ENCODE results near the gene DIDO1. TPM values are rescaled to one million over a fixed set of nuclear protein-coding genes. Genes with fewer than 3 reads are reported as not detected.
A peak's percentile ranks its signal among the peaks of the same experiment; 100 is the strongest.
"Not testable (repeated sequence)": the region's sequence is repeated elsewhere in the genome, so short reads cannot be mapped to it uniquely, and the experiment has no call there.

Gene DIDO1
- total and polyA plus RNA-seq, 12 donors: 19.0 to 51.3 (median 37.3) TPM

DNA sequence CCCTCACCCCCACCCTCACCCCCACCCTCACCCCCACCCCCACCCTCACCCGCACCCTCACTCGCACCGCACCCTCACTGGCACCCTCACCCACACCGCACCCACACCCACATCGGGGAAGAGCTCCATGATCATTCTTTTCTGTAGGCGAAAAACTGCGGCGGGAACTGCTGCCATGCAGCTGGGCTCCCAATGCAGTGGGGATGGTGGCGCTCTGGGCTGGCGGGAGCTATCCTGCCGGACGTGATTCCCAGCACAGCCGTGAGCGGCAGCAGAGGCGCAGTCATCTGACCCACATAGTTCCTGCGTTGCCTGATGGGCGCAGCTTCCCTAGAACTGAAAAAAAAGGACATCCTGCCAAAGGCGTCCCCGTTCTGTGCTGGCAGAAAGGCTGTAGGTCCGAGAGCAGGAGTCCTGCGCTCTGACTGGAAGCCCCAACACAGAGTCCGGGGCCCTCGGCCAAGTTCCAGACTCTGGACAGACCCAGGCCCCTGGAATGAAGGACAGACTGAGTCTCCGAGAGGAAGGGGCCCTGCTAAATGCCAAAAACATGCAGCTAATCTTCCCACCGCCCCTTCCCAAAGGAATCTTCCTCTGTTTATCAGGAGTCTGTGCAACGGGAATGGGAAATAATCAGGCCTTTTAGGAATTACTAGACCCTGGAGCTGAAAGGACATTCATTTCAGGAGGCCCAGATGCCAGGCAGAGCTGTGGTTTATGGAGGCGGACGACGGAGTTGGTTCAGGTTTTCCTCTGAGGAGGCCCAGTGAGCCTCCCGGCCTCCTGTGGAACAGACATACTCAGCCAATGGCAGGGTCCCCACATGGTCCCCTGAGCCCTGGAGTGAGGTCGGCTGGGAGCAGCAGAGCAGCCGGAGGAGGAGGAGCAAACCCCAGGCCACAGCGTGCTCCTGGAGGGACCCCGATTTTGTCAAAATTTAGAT lies 50.6 kb downstream of the DIDO1 start:
- DNase-seq: peak; percentile 83 to 94 (median 91)
- intact Hi-C loops (cut with DNase I): no loop called here
- peak in 1 of 2 donors; percentile 67 for TF ChIP-seq POLR2A (IDR thresholded peaks at IDR 0.05)
- TF ChIP-seq, protein P1, sequence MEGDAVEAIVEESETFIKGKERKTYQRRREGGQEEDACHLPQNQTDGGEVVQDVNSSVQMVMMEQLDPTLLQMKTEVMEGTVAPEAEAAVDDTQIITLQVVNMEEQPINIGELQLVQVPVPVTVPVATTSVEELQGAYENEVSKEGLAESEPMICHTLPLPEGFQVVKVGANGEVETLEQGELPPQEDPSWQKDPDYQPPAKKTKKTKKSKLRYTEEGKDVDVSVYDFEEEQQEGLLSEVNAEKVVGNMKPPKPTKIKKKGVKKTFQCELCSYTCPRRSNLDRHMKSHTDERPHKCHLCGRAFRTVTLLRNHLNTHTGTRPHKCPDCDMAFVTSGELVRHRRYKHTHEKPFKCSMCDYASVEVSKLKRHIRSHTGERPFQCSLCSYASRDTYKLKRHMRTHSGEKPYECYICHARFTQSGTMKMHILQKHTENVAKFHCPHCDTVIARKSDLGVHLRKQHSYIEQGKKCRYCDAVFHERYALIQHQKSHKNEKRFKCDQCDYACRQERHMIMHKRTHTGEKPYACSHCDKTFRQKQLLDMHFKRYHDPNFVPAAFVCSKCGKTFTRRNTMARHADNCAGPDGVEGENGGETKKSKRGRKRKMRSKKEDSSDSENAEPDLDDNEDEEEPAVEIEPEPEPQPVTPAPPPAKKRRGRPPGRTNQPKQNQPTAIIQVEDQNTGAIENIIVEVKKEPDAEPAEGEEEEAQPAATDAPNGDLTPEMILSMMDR (IDR thresholded peaks at IDR 0.05): peak in 5 of 6 experiments; percentile 27 to 58 (median 37)
- Histone ChIP-seq H3K4me1 (replicated peaks in 1 of 2) (peaks cover 0 to 16% of the 10 kb centered on the region in 2 donors), H3K9me3 (replicated peaks in 1 of 3) (no peaks in the 10 kb centered on the region), H3K36me3 (replicated peaks in 1 of 2) (peaks cover 0 to 3% of the 10 kb centered on the region in 2 donors), H3K4me3 (no peak overlapping the region), H3K27ac (peak overlapping the region; percentile 47 to 83 (median 74)), H3K27me3 (no peaks in the 10 kb centered on the region)
- 36 to 76% (median 39%) methylated on average over 9 to 34 of the region's 34 CpGs for WGBS, 4 donors

DNA sequence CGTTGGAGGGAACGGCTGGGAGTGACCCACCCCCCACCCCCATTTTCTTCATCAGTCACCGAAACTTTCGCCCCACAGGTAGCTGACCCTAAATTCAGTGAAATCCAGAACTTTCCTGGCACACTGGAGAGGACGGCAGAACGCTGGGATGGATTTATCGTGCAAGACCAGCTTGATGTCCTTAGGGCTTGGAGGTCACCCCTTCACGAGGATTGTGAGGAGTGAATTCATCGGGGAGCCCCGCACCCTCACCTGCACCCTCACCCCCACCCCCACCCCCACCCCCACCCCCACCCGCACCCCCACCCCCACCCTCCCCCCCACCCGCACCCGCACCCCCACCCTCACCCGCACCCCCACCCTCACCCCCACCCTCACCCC lies 51.4 kb downstream of the DIDO1 start:
- intact Hi-C loops (cut with DNase I): loop anchor here in 1 of 2 donors (5.0 kb wide), 1 partner anchor 132 kb away; the partner anchor contains the start of gene BHLHE23
- 78 to 99% (median 81%) methylated on average over 7 to 10 of the region's 14 CpGs for WGBS, 4 donors
- H3K36me3 ChIP-seq (replicated peaks in 1 of 2): no peaks in the 10 kb centered on the region
- no peak overlapping the region for H3K4me3 ChIP-seq
- H3K4me1 ChIP-seq (replicated peaks in 1 of 2): peaks cover 0 to 16% of the 10 kb centered on the region in 2 donors
- DNase-seq: peak in 2 of 7 donors; percentile 19 to 34
- H3K9me3 ChIP-seq (replicated peaks in 1 of 3): no peaks in the 10 kb centered on the region
- no peaks in the 10 kb centered on the region for H3K27me3 ChIP-seq
- H3K27ac ChIP-seq: peak overlapping the region in 4 of 5 donors; percentile 77 to 87 (median 82)
- TF ChIP-seq POLR2A (IDR thresholded peaks at IDR 0.05): no peak
- TF ChIP-seq, protein P1 (IDR thresholded peaks at IDR 0.05): no peak

DNA sequence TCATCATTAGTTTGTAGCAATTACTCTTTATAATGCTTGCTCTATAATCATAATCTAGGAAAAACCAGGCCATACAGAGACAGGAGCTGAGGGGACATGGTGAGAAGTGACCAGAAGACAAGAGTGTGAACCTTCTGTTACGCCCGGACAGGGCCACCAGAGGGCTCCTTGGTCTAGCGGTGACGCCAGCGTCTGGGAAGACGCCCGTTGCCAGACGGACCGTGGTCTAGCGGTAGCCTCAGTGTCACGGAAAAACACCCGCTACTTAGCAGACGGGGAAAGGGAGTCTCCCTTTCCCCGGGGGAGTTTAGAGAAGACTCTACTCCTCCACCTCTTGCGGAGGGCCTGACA lies 52.6 kb downstream of the DIDO1 start:
- peak; percentile 81 to 95 (median 91) for DNase-seq
- intact Hi-C loops (cut with DNase I): loop anchor here in 1 of 2 donors (5.0 kb wide), 1 partner anchor 134 kb away; the partner anchor contains the start of gene BHLHE23
- Histone ChIP-seq H3K4me1 (replicated peaks in 1 of 2) (peaks cover 0 to 16% of the 10 kb centered on the region in 2 donors), H3K27ac (peak overlapping the region; percentile 65 to 87 (median 80))
- not testable (repeated sequence) for H3K36me3 ChIP-seq (replicated peaks in 1 of 2); H3K4me3 ChIP-seq; H3K27me3 ChIP-seq; H3K9me3 ChIP-seq (replicated peaks in 1 of 3)
- TF ChIP-seq, protein P1 (IDR thresholded peaks at IDR 0.05): peak; percentile 35 to 79 (median 68)
- WGBS, 4 donors: 0 to 3% (median 1%) methylated on average over 10 to 15 of the region's 15 CpGs

DNA sequence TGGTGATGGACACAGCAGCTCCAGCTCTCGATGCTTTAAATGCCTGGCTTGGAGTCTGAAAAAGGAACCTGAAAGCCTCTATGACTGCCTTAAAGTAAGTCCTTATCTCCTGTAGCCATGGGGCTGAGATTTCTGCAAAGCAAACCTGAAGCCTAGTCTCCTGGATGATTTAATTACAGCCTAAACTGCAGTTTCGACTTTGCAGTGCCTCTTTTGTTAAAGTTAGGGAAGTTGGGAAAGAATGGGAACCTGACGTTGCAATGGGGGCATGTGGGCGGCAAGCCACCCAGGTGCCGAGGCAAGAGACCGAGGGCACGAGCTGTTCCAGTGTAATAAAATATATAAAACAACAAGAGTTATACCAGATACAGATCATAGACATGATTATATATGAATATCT lies 53.0 kb downstream of the DIDO1 start:
- Histone ChIP-seq H3K36me3 (replicated peaks in 1 of 2) (no peaks in the 10 kb centered on the region), H3K9me3 (replicated peaks in 1 of 3) (no peaks in the 10 kb centered on the region), H3K27ac (peak overlapping the region in 3 of 5 donors; percentile 77 to 87 (median 85)), H3K27me3 (no peaks in the 10 kb centered on the region), H3K4me3 (no peak overlapping the region), H3K4me1 (replicated peaks in 1 of 2) (peaks cover 0 to 16% of the 10 kb centered on the region in 2 donors)
- 60 to 73% (median 63%) methylated on average over 7 of the region's 7 CpGs for WGBS, 4 donors
- no peak for DNase-seq
- intact Hi-C loops (cut with DNase I): loop anchor here in 1 of 2 donors (5.0 kb wide), 1 partner anchor 134 kb away; the partner anchor contains the start of gene BHLHE23
- TF ChIP-seq, protein P1 (IDR thresholded peaks at IDR 0.05): no peak
- TF ChIP-seq POLR2A (IDR thresholded peaks at IDR 0.05): no peak
